ENCODE measurements around the gene XPO4. TPM values are rescaled to one million over a fixed set of nuclear protein-coding genes. Genes with fewer than 3 reads are reported as not detected.

XPO4 gene
- total RNA-seq, 1 donor from 2014 or later: 19.9 TPM

DNA sequence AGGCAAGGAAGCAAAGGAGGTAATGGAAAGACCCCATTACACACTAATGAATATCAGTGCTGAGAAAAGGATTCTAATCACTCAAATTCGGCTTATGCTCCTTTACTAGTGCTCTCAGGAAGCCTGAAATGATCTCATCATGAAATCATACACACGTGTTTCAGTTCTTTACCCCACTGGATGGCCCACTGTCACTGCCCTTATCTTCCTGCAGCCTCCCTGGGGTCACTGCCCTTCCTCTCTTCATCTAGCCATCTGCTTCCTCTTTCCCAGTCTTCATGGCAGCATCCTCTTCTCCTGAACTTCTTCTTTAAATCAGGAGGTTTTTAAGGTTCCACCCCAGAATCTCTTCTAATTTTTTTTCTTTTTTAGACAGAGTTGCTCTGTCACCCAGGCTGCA lies 100.8 kb downstream of the XPO4 start:
- DNase-seq (ENCODE audit: low read depth) (no peak), FAIRE-seq (peak; percentile 47)
- Mint-ChIP-seq H3K4me3 (ENCODE audit: unreplicated experiment) (no peak overlapping the region), H3K36me3 (ENCODE audit: low read depth, unreplicated experiment) (peaks cover 14% of the 10 kb centered on the region), H3K27me3 (ENCODE audit: low read depth, unreplicated experiment) (no peaks in the 10 kb centered on the region), H3K9me3 (ENCODE audit: unreplicated experiment) (no peaks in the 10 kb centered on the region), H3K27ac (ENCODE audit: unreplicated experiment) (no peak overlapping the region), H3K4me1 (ENCODE audit: low read depth, unreplicated experiment) (peaks cover 17% of the 10 kb centered on the region)
- Histone ChIP-seq H3K27me3 (ENCODE audit: insufficient read depth, low read length) (no peaks in the 10 kb centered on the region), H4K20me1 (ENCODE audit: insufficient read depth, low read length) (no peaks in the 10 kb centered on the region), H3K4me3 (ENCODE audit: insufficient read depth, low read depth, low read length) (no peak overlapping the region), H3K4me2 (ENCODE audit: low read length) (no peak overlapping the region), H3K36me3 (ENCODE audit: insufficient read depth, low read length) (no peaks in the 10 kb centered on the region), H2AFZ (ENCODE audit: low read depth, low read length) (no peak overlapping the region), H3K79me2 (ENCODE audit: insufficient read depth, low read length) (no peaks in the 10 kb centered on the region), H3K4me1 (ENCODE audit: insufficient read depth, low read length) (peaks cover 14% of the 10 kb centered on the region), H3K9ac (ENCODE audit: low read length) (no peak overlapping the region), H3K27ac (ENCODE audit: low read depth, low read length) (no peak overlapping the region), H3K9me3 (ENCODE audit: insufficient read depth, low read depth, low read length) (no peaks in the 10 kb centered on the region)
- TF ChIP-seq EZH2 (IDR thresholded peaks at IDR 0.05; ENCODE audit: insufficient read depth, low read length): no peak
- TF ChIP-seq, protein P1, sequence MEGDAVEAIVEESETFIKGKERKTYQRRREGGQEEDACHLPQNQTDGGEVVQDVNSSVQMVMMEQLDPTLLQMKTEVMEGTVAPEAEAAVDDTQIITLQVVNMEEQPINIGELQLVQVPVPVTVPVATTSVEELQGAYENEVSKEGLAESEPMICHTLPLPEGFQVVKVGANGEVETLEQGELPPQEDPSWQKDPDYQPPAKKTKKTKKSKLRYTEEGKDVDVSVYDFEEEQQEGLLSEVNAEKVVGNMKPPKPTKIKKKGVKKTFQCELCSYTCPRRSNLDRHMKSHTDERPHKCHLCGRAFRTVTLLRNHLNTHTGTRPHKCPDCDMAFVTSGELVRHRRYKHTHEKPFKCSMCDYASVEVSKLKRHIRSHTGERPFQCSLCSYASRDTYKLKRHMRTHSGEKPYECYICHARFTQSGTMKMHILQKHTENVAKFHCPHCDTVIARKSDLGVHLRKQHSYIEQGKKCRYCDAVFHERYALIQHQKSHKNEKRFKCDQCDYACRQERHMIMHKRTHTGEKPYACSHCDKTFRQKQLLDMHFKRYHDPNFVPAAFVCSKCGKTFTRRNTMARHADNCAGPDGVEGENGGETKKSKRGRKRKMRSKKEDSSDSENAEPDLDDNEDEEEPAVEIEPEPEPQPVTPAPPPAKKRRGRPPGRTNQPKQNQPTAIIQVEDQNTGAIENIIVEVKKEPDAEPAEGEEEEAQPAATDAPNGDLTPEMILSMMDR (IDR thresholded peaks at IDR 0.05; ENCODE audit: insufficient read depth, low read depth, low read length): no peak

DNA sequence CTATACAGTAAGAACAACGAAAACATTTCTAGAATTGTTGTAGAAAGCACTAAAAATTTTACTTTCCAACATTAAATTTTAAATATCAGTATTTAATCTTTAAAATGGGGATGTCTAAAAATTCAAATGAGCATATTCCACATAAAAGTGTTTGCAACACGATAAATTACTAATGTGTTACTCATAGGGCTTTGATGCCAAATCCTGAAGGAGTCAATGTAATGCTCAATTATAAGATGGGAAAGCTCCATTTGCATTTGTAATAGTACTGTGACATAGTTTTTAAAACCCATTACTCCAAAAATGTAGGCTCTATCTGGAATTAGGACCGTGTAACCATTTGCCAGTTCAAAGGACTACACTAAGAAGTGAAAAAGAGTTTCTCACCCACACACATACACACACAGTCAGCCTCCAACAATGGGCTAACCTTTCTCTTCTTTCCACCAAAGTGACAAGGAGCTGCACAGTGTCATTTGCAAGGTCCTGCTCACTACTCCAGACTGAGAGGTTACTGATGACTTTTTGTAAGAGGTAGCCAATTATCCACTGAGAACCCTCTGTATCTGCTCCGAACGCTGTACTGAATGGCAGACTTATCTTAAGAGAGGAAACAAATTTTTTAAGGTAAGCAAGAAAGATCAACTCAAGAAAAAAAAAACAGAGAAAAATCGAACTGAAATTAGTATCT lies 102.7 kb downstream of the XPO4 start:
- Histone ChIP-seq H3K27me3 (ENCODE audit: insufficient read depth, low read length) (no peaks in the 10 kb centered on the region), H3K4me3 (ENCODE audit: insufficient read depth, low read depth, low read length) (no peak overlapping the region), H3K79me2 (ENCODE audit: insufficient read depth, low read length) (no peaks in the 10 kb centered on the region), H3K36me3 (ENCODE audit: insufficient read depth, low read length) (peaks cover 7% of the 10 kb centered on the region), H4K20me1 (ENCODE audit: insufficient read depth, low read length) (no peaks in the 10 kb centered on the region), H3K4me1 (ENCODE audit: insufficient read depth, low read length) (peaks cover 15% of the 10 kb centered on the region), H3K9me3 (ENCODE audit: insufficient read depth, low read depth, low read length) (no peaks in the 10 kb centered on the region), H2AFZ (ENCODE audit: low read depth, low read length) (no peak overlapping the region), H3K27ac (ENCODE audit: low read depth, low read length) (no peak overlapping the region), H3K4me2 (ENCODE audit: low read length) (peak overlapping the region; percentile 1), H3K9ac (ENCODE audit: low read length) (no peak overlapping the region)
- Mint-ChIP-seq H3K9me3 (ENCODE audit: unreplicated experiment) (no peaks in the 10 kb centered on the region), H3K36me3 (ENCODE audit: low read depth, unreplicated experiment) (peaks cover 20% of the 10 kb centered on the region), H3K27ac (ENCODE audit: unreplicated experiment) (peak overlapping the region; percentile 30), H3K27me3 (ENCODE audit: low read depth, unreplicated experiment) (no peaks in the 10 kb centered on the region), H3K4me3 (ENCODE audit: unreplicated experiment) (no peak overlapping the region), H3K4me1 (ENCODE audit: low read depth, unreplicated experiment) (peaks cover 16% of the 10 kb centered on the region)
- FAIRE-seq (no peak), DNase-seq (ENCODE audit: low read depth) (peak; percentile 66)
- TF ChIP-seq, protein P1 (IDR thresholded peaks at IDR 0.05; ENCODE audit: insufficient read depth, low read depth, low read length): no peak
- no peak for TF ChIP-seq EZH2 (IDR thresholded peaks at IDR 0.05; ENCODE audit: insufficient read depth, low read length)

DNA sequence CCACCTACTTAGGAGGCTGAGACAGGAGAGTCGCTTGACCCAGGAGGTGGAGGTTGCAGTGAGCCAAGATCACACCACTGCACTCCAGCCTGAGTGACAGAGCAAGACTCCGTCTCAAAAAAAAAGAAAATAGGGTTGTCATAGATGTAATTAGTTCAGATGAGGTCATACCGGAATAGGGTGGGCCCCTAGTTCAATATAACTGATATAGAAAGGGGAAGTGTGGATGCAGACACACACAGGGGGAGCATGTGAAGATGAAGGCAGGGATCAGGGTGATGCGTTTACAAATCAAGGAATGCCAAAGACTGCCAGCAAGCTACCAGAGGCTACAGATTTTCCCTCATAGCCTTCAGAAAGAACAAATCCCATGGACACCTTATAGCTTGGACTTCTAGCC lies 104.5 kb downstream of the XPO4 start:
- H3K9me3 ChIP-seq (ENCODE audit: insufficient read depth, low read depth, low read length): no peaks in the 10 kb centered on the region
- Mint-ChIP-seq H3K36me3 (ENCODE audit: low read depth, unreplicated experiment) (peaks cover 23% of the 10 kb centered on the region), H3K27me3 (ENCODE audit: low read depth, unreplicated experiment) (no peaks in the 10 kb centered on the region), H3K27ac (ENCODE audit: unreplicated experiment) (no peak overlapping the region), H3K9me3 (ENCODE audit: unreplicated experiment) (no peaks in the 10 kb centered on the region), H3K4me3 (ENCODE audit: unreplicated experiment) (no peak overlapping the region), H3K4me1 (ENCODE audit: low read depth, unreplicated experiment) (peaks cover 13% of the 10 kb centered on the region)
- H3K27ac ChIP-seq (ENCODE audit: low read depth, low read length): no peak overlapping the region
- H3K4me1 ChIP-seq (ENCODE audit: insufficient read depth, low read length): peaks cover 15% of the 10 kb centered on the region
- no peaks in the 10 kb centered on the region for H3K27me3 ChIP-seq (ENCODE audit: insufficient read depth, low read length)
- no peaks in the 10 kb centered on the region for H3K79me2 ChIP-seq (ENCODE audit: insufficient read depth, low read length)
- H2AFZ ChIP-seq (ENCODE audit: low read depth, low read length): no peak overlapping the region
- H3K4me2 ChIP-seq (ENCODE audit: low read length): no peak overlapping the region
- H3K36me3 ChIP-seq (ENCODE audit: insufficient read depth, low read length): peaks cover 7% of the 10 kb centered on the region
- H4K20me1 ChIP-seq (ENCODE audit: insufficient read depth, low read length): no peaks in the 10 kb centered on the region
- no peak overlapping the region for H3K4me3 ChIP-seq (ENCODE audit: insufficient read depth, low read depth, low read length)
- no peak for FAIRE-seq
- TF ChIP-seq, protein P1 (IDR thresholded peaks at IDR 0.05; ENCODE audit: insufficient read depth, low read depth, low read length): no peak
- no peak for TF ChIP-seq EZH2 (IDR thresholded peaks at IDR 0.05; ENCODE audit: insufficient read depth, low read length)
- no peak overlapping the region for H3K9ac ChIP-seq (ENCODE audit: low read length)
- DNase-seq (ENCODE audit: low read depth): no peak
